GM21723 (cell line): Measurements from ENCODE around the gene NEK3.
"Not testable (repeated sequence)": the region's sequence is repeated elsewhere in the genome, so short reads cannot be mapped to it uniquely, and the experiment has no call there.

Experiments
- ATAC-seq: cut with Tn5 transposase; IDR thresholded peaks from one replicate; pipeline ENCODE4 v1.9.1; 2021; ENCODE audit warnings: mild to moderate bottlenecking, moderate library complexity; ENCODE audit not compliant: unreplicated experiment

Gene NEK3

GRCh38 chr13:52159159-52159982 lies at the start of gene NEK3:
TSS of gene NEK3 (minus strand) at chr13:52159597. CDS start at chr13:52156191, 3,406 bp downstream.
- ATAC-seq = peak; percentile 66

GRCh38 chr13:52208384-52208783 lies 49.0 kb upstream of the NEK3 start:
- ATAC-seq = not testable (repeated sequence)

GRCh38 chr13:52207896-52208295 lies 48.5 kb upstream of the NEK3 start:
- ATAC-seq = not testable (repeated sequence)

- not testable (repeated sequence) for ATAC-seq
Observed at GRCh38 chr13:52207337-52207736, 47.9 kb upstream of the NEK3 start.

- not testable (repeated sequence) for ATAC-seq
Observed at GRCh38 chr13:52204546-52204945, 45.1 kb upstream of the NEK3 start.

GRCh38 chr13:52203864-52204263 lies 44.5 kb upstream of the NEK3 start:
- ATAC-seq = not testable (repeated sequence)

GRCh38 chr13:52202506-52202905 lies 43.1 kb upstream of the NEK3 start:
- ATAC-seq = not testable (repeated sequence)

GRCh38 chr13:52201439-52202193 lies 42.2 kb upstream of the NEK3 start:
- not testable (repeated sequence) for ATAC-seq

GRCh38 chr13:52195401-52195837 lies 36.0 kb upstream of the NEK3 start:
- ATAC-seq = peak; percentile 48

- ATAC-seq = peak; percentile 75
Observed at GRCh38 chr13:52194184-52194868, 34.9 kb upstream of the NEK3 start.

GRCh38 chr13:52193587-52194183 lies 34.3 kb upstream of the NEK3 start:
- peak; percentile 26 for ATAC-seq

GRCh38 chr13:52187424-52188187 lies 28.2 kb upstream of the NEK3 start:
- peak; percentile 53 for ATAC-seq

- ATAC-seq = peak; percentile 11
Observed at GRCh38 chr13:52187029-52187423, 27.6 kb upstream of the NEK3 start.

- peak; percentile 57 for ATAC-seq
Observed at GRCh38 chr13:52181316-52181954, 22.0 kb upstream of the NEK3 start.

GRCh38 chr13:52179925-52180324 lies 20.5 kb upstream of the NEK3 start:
- no peak for ATAC-seq

- no peak for ATAC-seq
Observed at GRCh38 chr13:52177276-52177675, 17.9 kb upstream of the NEK3 start.

GRCh38 chr13:52173970-52174369 lies 14.6 kb upstream of the NEK3 start:
- not testable (repeated sequence) for ATAC-seq

- no peak for ATAC-seq
Observed at GRCh38 chr13:52173373-52173772, 14.0 kb upstream of the NEK3 start.

GRCh38 chr13:52171686-52172085 lies 12.3 kb upstream of the NEK3 start:
- not testable (repeated sequence) for ATAC-seq
